ENCODE measurements around the gene CHMP4B.

DNA sequence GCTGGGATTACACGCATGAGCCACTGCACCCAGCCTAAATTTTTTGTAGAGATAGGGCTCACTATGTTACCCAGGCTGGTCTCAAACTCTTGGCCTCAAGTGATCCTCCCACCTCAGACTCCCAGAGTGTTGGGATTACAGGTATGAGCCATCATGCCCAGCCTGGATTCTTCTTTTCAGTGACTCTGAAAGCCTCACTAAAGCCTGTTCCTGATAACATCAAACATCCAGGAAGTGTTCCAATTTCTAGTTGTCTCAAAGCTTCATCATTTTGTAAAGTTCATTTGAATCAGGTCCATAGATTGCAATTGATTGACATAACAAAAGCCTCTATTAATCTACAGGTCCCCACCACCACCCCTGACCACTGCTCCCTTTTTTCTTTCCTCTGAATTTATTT, 29.2 kb upstream of the CHMP4B start:
- TF ChIP-seq ZNF232 (CRISPR knock-in tag; IDR thresholded peaks at IDR 0.05) (no peak), ELF4 (CRISPR knock-in tag; IDR thresholded peaks at IDR 0.05; ENCODE audit: low read depth) (no peak), JUN (CRISPR knock-in tag; IDR thresholded peaks at IDR 0.05) (no peak), ZBTB21 (CRISPR knock-in tag; IDR thresholded peaks at IDR 0.05; ENCODE audit: borderline replicate concordance) (no peak), ZNF219 (CRISPR knock-in tag; IDR thresholded peaks at IDR 0.05; ENCODE audit: borderline replicate concordance) (no peak)
- TF ChIP-seq, protein P1, sequence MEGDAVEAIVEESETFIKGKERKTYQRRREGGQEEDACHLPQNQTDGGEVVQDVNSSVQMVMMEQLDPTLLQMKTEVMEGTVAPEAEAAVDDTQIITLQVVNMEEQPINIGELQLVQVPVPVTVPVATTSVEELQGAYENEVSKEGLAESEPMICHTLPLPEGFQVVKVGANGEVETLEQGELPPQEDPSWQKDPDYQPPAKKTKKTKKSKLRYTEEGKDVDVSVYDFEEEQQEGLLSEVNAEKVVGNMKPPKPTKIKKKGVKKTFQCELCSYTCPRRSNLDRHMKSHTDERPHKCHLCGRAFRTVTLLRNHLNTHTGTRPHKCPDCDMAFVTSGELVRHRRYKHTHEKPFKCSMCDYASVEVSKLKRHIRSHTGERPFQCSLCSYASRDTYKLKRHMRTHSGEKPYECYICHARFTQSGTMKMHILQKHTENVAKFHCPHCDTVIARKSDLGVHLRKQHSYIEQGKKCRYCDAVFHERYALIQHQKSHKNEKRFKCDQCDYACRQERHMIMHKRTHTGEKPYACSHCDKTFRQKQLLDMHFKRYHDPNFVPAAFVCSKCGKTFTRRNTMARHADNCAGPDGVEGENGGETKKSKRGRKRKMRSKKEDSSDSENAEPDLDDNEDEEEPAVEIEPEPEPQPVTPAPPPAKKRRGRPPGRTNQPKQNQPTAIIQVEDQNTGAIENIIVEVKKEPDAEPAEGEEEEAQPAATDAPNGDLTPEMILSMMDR (IDR thresholded peaks at IDR 0.05): no peak
- TF ChIP-seq, protein P2, sequence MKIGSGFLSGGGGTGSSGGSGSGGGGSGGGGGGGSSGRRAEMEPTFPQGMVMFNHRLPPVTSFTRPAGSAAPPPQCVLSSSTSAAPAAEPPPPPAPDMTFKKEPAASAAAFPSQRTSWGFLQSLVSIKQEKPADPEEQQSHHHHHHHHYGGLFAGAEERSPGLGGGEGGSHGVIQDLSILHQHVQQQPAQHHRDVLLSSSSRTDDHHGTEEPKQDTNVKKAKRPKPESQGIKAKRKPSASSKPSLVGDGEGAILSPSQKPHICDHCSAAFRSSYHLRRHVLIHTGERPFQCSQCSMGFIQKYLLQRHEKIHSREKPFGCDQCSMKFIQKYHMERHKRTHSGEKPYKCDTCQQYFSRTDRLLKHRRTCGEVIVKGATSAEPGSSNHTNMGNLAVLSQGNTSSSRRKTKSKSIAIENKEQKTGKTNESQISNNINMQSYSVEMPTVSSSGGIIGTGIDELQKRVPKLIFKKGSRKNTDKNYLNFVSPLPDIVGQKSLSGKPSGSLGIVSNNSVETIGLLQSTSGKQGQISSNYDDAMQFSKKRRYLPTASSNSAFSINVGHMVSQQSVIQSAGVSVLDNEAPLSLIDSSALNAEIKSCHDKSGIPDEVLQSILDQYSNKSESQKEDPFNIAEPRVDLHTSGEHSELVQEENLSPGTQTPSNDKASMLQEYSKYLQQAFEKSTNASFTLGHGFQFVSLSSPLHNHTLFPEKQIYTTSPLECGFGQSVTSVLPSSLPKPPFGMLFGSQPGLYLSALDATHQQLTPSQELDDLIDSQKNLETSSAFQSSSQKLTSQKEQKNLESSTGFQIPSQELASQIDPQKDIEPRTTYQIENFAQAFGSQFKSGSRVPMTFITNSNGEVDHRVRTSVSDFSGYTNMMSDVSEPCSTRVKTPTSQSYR (CRISPR knock-in tag; IDR thresholded peaks at IDR 0.05): no peak
- TF ChIP-seq, protein P3, sequence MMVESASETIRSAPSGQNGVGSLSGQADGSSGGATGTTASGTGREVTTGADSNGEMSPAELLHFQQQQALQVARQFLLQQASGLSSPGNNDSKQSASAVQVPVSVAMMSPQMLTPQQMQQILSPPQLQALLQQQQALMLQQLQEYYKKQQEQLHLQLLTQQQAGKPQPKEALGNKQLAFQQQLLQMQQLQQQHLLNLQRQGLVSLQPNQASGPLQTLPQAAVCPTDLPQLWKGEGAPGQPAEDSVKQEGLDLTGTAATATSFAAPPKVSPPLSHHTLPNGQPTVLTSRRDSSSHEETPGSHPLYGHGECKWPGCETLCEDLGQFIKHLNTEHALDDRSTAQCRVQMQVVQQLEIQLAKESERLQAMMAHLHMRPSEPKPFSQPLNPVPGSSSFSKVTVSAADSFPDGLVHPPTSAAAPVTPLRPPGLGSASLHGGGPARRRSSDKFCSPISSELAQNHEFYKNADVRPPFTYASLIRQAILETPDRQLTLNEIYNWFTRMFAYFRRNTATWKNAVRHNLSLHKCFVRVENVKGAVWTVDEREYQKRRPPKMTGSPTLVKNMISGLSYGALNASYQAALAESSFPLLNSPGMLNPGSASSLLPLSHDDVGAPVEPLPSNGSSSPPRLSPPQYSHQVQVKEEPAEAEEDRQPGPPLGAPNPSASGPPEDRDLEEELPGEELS (CRISPR knock-in tag; IDR thresholded peaks at IDR 0.05): no peak
- TF ChIP-seq, protein P4, sequence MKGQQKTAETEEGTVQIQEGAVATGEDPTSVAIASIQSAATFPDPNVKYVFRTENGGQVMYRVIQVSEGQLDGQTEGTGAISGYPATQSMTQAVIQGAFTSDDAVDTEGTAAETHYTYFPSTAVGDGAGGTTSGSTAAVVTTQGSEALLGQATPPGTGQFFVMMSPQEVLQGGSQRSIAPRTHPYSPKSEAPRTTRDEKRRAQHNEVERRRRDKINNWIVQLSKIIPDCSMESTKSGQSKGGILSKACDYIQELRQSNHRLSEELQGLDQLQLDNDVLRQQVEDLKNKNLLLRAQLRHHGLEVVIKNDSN (CRISPR knock-in tag; IDR thresholded peaks at IDR 0.05): no peak
